Vagina (tissue), 2 donors: ENCODE data around the gene MARK3.

Source experiments
- POLR2AphosphoS5 ChIP-seq, 2 donors: sonication (generic); formaldehyde crosslinking; IDR thresholded peaks; one replicate each; pipeline ENCODE4 v1.9.0; 2017; ENCODE audit warnings: antibody characterized with exemption in 2 of 2, mild to moderate bottlenecking in 2 of 2, low read depth in 1 of 2; ENCODE audit not compliant: insufficient read depth in 1 of 2
- TF ChIP-seq, protein P1 (sequence below), 3 experiments: fragments of 450-650 bp in 2 of 3; fragments of 200-600 bp in 1 of 3; sonication (generic) in 1 of 3; IDR thresholded peaks; one replicate each; pipeline ENCODE4 v1.5.1; 2017 to 2019; ENCODE audit warnings: antibody characterized with exemption in 3 of 3, mild to moderate bottlenecking in 2 of 3, moderate library complexity in 2 of 3

DNA sequence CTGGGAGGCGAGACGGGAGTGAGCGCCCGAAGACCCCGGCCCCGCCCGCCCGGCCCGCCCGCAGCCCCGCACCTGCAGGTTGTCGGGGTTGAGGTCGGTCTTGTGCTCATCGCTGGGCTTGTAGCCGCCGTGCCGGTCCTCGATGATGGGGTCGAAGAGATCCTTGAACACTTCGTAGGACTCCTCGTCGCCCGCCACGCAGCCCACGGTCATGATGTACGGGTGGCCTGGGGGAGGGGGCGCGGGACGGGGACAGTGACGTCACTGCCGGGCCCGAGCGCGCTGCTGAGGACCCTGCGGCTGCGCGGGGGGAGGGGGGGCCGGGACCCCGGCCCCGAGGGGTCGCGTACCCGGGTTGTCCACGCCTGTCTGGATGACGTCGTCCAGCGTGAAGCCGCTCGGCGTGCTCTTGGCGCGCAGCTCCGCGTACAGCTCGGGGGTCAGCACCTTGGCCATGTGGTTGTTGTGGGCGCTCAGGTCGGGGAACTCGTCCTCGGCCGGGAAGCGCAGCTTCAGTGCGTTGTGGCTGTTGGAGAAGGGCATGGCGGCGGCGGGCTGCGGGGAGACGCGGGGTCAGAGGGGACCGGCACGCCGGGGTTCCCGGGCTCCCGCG lies 136.8 kb downstream of the MARK3 start:
- TF ChIP-seq POLR2AphosphoS5 (IDR thresholded peaks at IDR 0.05; ENCODE audit: insufficient read depth in 1 of 2, low read depth in 1 of 2) = no peak
- TF ChIP-seq, protein P1, sequence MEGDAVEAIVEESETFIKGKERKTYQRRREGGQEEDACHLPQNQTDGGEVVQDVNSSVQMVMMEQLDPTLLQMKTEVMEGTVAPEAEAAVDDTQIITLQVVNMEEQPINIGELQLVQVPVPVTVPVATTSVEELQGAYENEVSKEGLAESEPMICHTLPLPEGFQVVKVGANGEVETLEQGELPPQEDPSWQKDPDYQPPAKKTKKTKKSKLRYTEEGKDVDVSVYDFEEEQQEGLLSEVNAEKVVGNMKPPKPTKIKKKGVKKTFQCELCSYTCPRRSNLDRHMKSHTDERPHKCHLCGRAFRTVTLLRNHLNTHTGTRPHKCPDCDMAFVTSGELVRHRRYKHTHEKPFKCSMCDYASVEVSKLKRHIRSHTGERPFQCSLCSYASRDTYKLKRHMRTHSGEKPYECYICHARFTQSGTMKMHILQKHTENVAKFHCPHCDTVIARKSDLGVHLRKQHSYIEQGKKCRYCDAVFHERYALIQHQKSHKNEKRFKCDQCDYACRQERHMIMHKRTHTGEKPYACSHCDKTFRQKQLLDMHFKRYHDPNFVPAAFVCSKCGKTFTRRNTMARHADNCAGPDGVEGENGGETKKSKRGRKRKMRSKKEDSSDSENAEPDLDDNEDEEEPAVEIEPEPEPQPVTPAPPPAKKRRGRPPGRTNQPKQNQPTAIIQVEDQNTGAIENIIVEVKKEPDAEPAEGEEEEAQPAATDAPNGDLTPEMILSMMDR (IDR thresholded peaks at IDR 0.05) = no peak
